Osteocyte (in vitro differentiated cells): ENCODE results near the gene PLXDC2. TPM values are rescaled to one million over a fixed set of nuclear protein-coding genes. Genes with fewer than 3 reads are reported as not detected.

Experiments
- DNase-seq: peaks from one replicate; pipeline ENCODE4 v3.0.0; 2021; ENCODE audit warnings: mixed read lengths; ENCODE audit not compliant: unreplicated experiment; ENCODE audit errors: extremely low spot score
- H3K27ac Mint-ChIP-seq: one replicate; pipeline ENCODE4 v1.8.0; 2021; ENCODE audit warnings: mild to moderate bottlenecking, mixed read lengths; ENCODE audit not compliant: unreplicated experiment
- H3K27me3 Mint-ChIP-seq: one replicate; pipeline ENCODE4 v1.8.0; 2021; ENCODE audit warnings: mixed read lengths; ENCODE audit not compliant: unreplicated experiment
- H3K36me3 Mint-ChIP-seq: one replicate; pipeline ENCODE4 v1.8.0; 2021; ENCODE audit warnings: mixed read lengths; ENCODE audit not compliant: unreplicated experiment
- H3K4me1 Mint-ChIP-seq: one replicate; pipeline ENCODE4 v1.8.0; 2021; ENCODE audit warnings: mixed read lengths; ENCODE audit not compliant: unreplicated experiment
- H3K4me3 Mint-ChIP-seq: one replicate; pipeline ENCODE4 v1.8.0; 2021; ENCODE audit warnings: mild to moderate bottlenecking, moderate library complexity, mixed read lengths; ENCODE audit not compliant: unreplicated experiment
- H3K9me3 Mint-ChIP-seq: one replicate; pipeline ENCODE4 v1.8.0; 2021; ENCODE audit warnings: mixed read lengths; ENCODE audit not compliant: unreplicated experiment
- total RNA-seq: library from RNA; stranded (reverse); gene quantifications from 2 replicates; pipeline ENCODE4 v1.2.1, GENCODE V29; 2021
- TF ChIP-seq, protein P1 (sequence below): fragments of 200-600 bp; sonication (generic); IDR thresholded peaks from 2 replicates; pipeline ENCODE4 v1.5.0; 2021; ENCODE audit warnings: antibody characterized with exemption, mild to moderate bottlenecking, moderate library complexity

Gene PLXDC2
- total RNA-seq, 1 donor from 2014 or later: 33.2 TPM

DNA sequence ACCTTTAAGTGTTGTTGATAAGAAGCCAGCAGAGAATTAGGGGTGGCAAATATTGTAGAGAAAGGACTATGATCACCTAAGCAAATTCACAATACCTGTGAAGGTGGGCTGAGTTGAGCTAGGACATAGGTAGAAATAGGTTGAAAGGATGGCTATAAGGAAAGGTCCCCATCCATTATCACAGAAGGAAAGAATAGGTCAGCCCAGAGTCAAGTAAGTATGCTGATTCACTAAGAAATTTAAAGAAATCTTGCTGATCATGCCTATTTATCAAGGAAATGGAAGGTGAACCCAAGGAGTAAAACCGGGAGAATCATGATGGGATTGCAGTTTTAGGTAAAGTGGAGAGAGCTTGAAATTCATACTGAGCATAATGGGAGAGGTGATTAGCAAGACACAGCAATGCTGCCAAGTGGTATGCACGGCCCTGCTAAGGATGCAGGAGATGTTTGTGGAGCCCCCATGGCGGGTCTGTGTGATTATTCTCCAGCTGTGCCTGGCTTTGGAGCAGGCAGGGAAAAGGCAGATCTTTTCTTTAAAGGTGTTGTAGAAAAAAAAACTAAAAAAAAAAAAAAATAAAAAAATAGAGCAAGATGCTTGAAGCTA, 399.4 kb downstream of the PLXDC2 start:
- H3K27me3 Mint-ChIP-seq: peaks cover 2% of the 10 kb centered on the region
- no peak for DNase-seq
- TF ChIP-seq, protein P1, sequence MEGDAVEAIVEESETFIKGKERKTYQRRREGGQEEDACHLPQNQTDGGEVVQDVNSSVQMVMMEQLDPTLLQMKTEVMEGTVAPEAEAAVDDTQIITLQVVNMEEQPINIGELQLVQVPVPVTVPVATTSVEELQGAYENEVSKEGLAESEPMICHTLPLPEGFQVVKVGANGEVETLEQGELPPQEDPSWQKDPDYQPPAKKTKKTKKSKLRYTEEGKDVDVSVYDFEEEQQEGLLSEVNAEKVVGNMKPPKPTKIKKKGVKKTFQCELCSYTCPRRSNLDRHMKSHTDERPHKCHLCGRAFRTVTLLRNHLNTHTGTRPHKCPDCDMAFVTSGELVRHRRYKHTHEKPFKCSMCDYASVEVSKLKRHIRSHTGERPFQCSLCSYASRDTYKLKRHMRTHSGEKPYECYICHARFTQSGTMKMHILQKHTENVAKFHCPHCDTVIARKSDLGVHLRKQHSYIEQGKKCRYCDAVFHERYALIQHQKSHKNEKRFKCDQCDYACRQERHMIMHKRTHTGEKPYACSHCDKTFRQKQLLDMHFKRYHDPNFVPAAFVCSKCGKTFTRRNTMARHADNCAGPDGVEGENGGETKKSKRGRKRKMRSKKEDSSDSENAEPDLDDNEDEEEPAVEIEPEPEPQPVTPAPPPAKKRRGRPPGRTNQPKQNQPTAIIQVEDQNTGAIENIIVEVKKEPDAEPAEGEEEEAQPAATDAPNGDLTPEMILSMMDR: no peak
- no peaks in the 10 kb centered on the region for H3K9me3 Mint-ChIP-seq
- no peak overlapping the region for H3K4me3 Mint-ChIP-seq
- no peak overlapping the region for H3K27ac Mint-ChIP-seq
- peaks cover 8% of the 10 kb centered on the region for H3K36me3 Mint-ChIP-seq
- no peaks in the 10 kb centered on the region for H3K4me1 Mint-ChIP-seq

DNA sequence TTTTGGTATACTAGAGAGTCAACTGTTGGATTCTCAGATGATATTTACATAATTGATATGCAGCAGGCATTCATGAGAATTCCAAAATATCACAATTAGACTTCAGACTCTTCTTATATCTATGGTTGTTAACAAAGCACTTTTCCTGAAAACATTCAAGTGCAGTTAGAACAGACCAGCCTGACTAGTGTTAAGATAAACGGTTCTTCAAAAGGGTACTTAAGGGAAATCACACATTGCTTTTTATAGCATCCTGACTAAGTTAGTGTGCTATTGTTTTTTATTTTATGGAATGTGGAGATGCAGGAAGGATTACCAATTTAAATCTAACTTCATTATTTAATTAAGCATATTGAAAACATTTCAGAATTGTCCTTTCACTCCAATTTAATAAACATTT, 405.1 kb downstream of the PLXDC2 start:
- Mint-ChIP-seq H3K36me3 (peaks cover 8% of the 10 kb centered on the region), H3K27ac (no peak overlapping the region), H3K4me1 (no peaks in the 10 kb centered on the region), H3K4me3 (no peak overlapping the region), H3K27me3 (no peaks in the 10 kb centered on the region), H3K9me3 (no peaks in the 10 kb centered on the region)
- no peak for DNase-seq
- TF ChIP-seq, protein P1: no peak

DNA sequence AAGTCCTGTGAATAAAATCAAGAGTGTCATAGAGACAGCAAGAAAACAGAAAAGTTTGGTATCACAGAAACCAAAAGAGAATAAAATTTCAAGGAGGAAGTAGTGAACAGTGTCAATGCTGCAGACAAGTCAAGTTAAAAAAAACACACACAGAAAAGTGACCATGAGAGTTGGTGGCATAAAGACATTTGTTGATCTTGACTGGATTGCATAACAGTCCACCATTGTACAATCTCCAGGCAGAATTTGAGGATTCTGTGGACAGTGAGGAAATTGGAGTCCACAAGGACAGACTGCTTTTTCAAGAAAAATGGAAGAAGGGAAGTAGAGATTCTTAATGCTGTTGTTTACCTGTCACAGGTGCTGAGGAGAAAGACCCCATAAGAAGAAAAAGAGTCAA, 412.5 kb downstream of the PLXDC2 start:
- Mint-ChIP-seq H3K4me1 (no peaks in the 10 kb centered on the region), H3K27me3 (no peaks in the 10 kb centered on the region), H3K36me3 (peaks cover 4% of the 10 kb centered on the region)

DNA sequence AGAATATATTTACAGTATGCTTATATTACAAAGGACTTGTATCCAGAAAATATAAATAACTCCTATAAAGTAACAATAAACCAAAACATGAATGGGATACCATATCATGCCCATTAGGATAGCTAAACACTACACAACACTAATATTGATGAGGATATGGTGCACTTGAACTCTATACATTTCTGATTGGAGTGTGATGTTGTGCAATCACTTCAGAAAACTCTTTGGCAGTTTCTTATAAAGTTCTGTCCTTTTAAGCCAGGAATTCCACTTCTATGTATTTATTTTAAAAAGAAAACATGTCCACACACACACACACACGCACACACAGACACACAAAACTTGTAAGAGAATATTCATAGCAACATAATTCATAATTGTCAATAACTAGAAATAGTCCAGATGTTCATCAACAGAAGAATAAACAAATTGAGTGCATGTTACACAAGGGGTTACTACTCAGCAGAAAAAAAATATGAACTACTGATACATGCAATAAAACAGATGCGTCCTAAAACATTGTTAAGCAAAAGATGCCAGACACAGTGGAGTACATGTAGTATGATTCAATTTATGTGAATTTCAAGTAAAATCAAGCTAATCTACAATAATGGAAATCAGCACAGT, 416.0 kb downstream of the PLXDC2 start:
- no peaks in the 10 kb centered on the region for H3K27me3 Mint-ChIP-seq
- no peak overlapping the region for H3K4me3 Mint-ChIP-seq
- H3K9me3 Mint-ChIP-seq: peaks cover 11% of the 10 kb centered on the region
- DNase-seq: no peak
- TF ChIP-seq, protein P1: no peak
- no peaks in the 10 kb centered on the region for H3K4me1 Mint-ChIP-seq
- H3K27ac Mint-ChIP-seq: no peak overlapping the region
- H3K36me3 Mint-ChIP-seq: peaks cover 4% of the 10 kb centered on the region

More for the DNA sequence above, 412.5 kb downstream of the PLXDC2 start:
- H3K9me3 Mint-ChIP-seq: peaks cover 11% of the 10 kb centered on the region
- H3K4me3 Mint-ChIP-seq: no peak overlapping the region
- no peak for DNase-seq
- H3K27ac Mint-ChIP-seq: no peak overlapping the region
- TF ChIP-seq, protein P1: no peak

DNA sequence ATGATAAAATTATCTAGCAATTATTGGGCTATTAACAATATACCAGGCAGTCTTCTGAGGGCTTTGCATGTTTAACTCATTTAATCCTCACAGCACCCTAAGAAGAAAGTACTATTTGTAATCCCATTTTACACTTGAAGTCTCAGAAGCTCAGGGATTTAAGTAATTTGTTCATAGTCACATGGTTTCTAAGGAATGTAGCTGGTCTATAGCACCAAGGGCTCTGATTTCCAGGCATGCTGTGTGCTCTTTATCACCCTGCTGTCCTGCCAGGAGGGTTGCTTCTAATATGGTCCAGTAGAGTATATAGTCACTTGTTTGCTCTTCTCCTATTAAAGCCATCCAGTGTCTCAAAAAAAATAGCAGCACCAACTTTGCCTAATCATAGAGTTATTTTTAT, 417.2 kb downstream of the PLXDC2 start:
- Mint-ChIP-seq H3K9me3 (peaks cover 5% of the 10 kb centered on the region), H3K27me3 (no peaks in the 10 kb centered on the region), H3K27ac (no peak overlapping the region), H3K4me1 (no peaks in the 10 kb centered on the region), H3K4me3 (no peak overlapping the region), H3K36me3 (peaks cover 4% of the 10 kb centered on the region)
- TF ChIP-seq, protein P1: no peak
- no peak for DNase-seq
